OCI-LY3 (cell line): Measurements from ENCODE around the gene ZNF74.
"Not testable (repeated sequence)": the region's sequence is repeated elsewhere in the genome, so short reads cannot be mapped to it uniquely, and the experiment has no call there.

Experiments
- H2AFZ ChIP-seq: fragments of 200-600, 300-600 bp; shearing (Covaris generic); 2 replicates; pipeline ENCODE4 v1.6.0; 2014; ENCODE audit warnings: antibody characterized with exemption, low read depth, low read length
- H3K27ac ChIP-seq: fragments of 200-600, 300-600 bp; sonication (generic); 2 replicates; pipeline ENCODE4 v1.5.1; 2014; ENCODE audit warnings: mild to moderate bottlenecking, low read length, moderate library complexity, mixed read lengths
- H3K27me3 ChIP-seq: fragments of 200-600, 300-600 bp; sonication (generic); 2 replicates; pipeline ENCODE4 v1.6.1; 2014; ENCODE audit warnings: low read depth, low read length, mixed read lengths
- H3K36me3 ChIP-seq: fragments of 200-600, 300-600 bp; sonication (generic); replicated peaks from 2 replicates; pipeline ENCODE3; 2014; ENCODE audit warnings: low read depth, low read length, mixed read lengths
- H3K4me1 ChIP-seq: fragments of 300-600, 200-600 bp; sonication (generic); 2 replicates; pipeline ENCODE4 v1.6.1; 2014; ENCODE audit warnings: low read length, mixed read lengths
- H3K4me2 ChIP-seq: fragments of 200-600, 300-600 bp; sonication (generic); 2 replicates; pipeline ENCODE4 v1.6.1; 2014; ENCODE audit warnings: low read length, mixed read lengths
- H3K4me3 ChIP-seq: fragments of 300-600, 200-600 bp; sonication (generic); 2 replicates; pipeline ENCODE4 v1.5.1; 2014; ENCODE audit warnings: antibody characterized with exemption, mild to moderate bottlenecking, low read length, moderate library complexity
- H3K79me2 ChIP-seq: fragments of 300-600, 200-600 bp; shearing (Covaris generic); 2 replicates; pipeline ENCODE4 v1.6.1; 2014; ENCODE audit warnings: mild to moderate bottlenecking, low read length, mixed read lengths
- H3K9ac ChIP-seq: fragments of 300-600, 200-600 bp; shearing (Covaris generic); 2 replicates; pipeline ENCODE4 v1.6.0; 2014; ENCODE audit warnings: mild to moderate bottlenecking, low read length, moderate library complexity
- H3K9me3 ChIP-seq: fragments of 200-600, 300-600 bp; shearing (Covaris generic); 2 replicates; pipeline ENCODE4 v1.6.1; 2014; ENCODE audit warnings: low read length, mixed read lengths; ENCODE audit not compliant: insufficient read depth
- H4K20me1 ChIP-seq: fragments of 200-600, 300-600 bp; sonication (generic); 2 replicates; pipeline ENCODE4 v1.6.1; 2016; ENCODE audit warnings: low read length, mixed read lengths; ENCODE audit not compliant: insufficient read depth
- CTCF ChIP-seq: fragments of 200-600, 300-600 bp; sonication (generic); IDR thresholded peaks from 2 replicates; pipeline ENCODE4 v1.5.1; 2014; ENCODE audit warnings: antibody characterized with exemption, low read length, low read depth
- EZH2phosphoT487 ChIP-seq: fragments of 200-600 bp; shearing (Covaris generic); IDR thresholded peaks from 2 replicates; pipeline ENCODE4 v1.6.1; 2018; ENCODE audit warnings: antibody characterized with exemption, mixed run types, low read depth

The ZNF74 gene

GRCh38 chr22:20393705-20394476 is at the start of gene ZNF74:
TSS of gene ZNF74 (plus strand) at chr22:20394151. CDS start at chr22:20394629, 478 bp downstream.
- Histone ChIP-seq H3K4me3 (peak within 1 kb of the TSS; percentile 92), H4K20me1 (no peaks in the 10 kb centered on the region), H3K4me2 (peak within 1 kb of the TSS; percentile 99), H3K27me3 (no peaks in the 10 kb centered on the region), H3K79me2 (peaks cover 12% of the 10 kb centered on the region), H2AFZ (peak within 1 kb of the TSS; percentile 94), H3K9ac (peak within 1 kb of the TSS; percentile 84), H3K27ac (no peak within 1 kb of the TSS; the same call in 1 of the 2 replicates), H3K9me3 (no peaks in the 10 kb centered on the region), H3K4me1 (peaks cover 18% of the 10 kb centered on the region), H3K36me3 (peaks cover 6% of the 10 kb centered on the region)
- TF ChIP-seq CTCF (no peak), EZH2phosphoT487 (no peak)

DNA sequence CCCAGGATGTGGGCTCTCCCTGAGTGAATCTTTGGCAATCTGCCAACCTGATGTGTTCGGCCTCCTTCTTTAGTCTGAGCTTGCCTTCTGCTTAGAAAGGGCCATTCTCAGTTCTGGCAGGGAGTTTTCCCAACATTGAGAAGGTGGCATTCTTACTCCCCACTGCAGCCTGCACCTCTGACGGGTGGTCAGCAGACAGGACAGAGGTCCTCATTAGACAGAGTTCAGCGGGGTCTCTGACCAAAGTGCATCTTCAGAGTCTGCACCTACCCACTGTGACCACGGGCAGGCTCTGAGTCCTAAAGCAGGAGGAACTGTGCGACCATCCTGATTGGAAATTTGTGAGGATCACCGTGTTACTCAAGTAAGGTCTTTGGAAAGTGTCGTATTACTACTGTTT is 47.4 kb upstream of the ZNF74 start:
- not testable (repeated sequence) for H3K79me2 ChIP-seq, H3K9ac ChIP-seq, H3K36me3 ChIP-seq, H4K20me1 ChIP-seq, H3K4me2 ChIP-seq, H3K27me3 ChIP-seq, H3K9me3 ChIP-seq, H3K4me3 ChIP-seq, H2AFZ ChIP-seq, H3K4me1 ChIP-seq, H3K27ac ChIP-seq

DNA sequence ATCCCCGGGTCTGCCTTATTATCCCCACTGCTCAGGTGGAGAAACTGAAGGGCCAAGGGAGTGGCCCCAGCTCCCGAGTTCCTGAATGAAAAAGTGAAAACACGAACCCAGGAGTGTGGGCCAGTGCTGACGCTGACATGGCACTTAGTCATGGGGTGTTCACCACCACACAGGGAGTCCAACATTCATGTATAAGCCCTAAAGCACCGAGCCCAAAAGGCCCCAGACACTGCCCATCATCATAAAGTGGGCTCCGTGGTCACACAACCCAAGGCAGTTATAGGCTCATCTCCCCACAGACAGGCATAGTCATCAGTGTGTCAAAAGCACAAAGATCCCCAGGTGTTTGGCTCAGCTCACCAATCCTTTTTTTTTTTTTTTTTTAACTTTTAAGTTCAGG is 41.4 kb upstream of the ZNF74 start:
- not testable (repeated sequence) for H3K27me3 ChIP-seq, H3K27ac ChIP-seq, H2AFZ ChIP-seq, H3K4me3 ChIP-seq, H4K20me1 ChIP-seq, H3K36me3 ChIP-seq, H3K4me1 ChIP-seq, H3K9me3 ChIP-seq, H3K4me2 ChIP-seq, H3K9ac ChIP-seq, H3K79me2 ChIP-seq

GRCh38 chr22:20354238-20354975 is 39.5 kb upstream of the ZNF74 start:
- H3K4me3 ChIP-seq = no peak overlapping the region
- no peak overlapping the region for H3K9ac ChIP-seq
- no peaks in the 10 kb centered on the region for H4K20me1 ChIP-seq
- TF ChIP-seq CTCF (no peak), EZH2phosphoT487 (no peak)
- no peaks in the 10 kb centered on the region for H3K4me1 ChIP-seq
- H3K9me3 ChIP-seq = no peaks in the 10 kb centered on the region
- H3K27me3 ChIP-seq = no peaks in the 10 kb centered on the region
- H3K79me2 ChIP-seq = no peaks in the 10 kb centered on the region
- no peaks in the 10 kb centered on the region for H3K36me3 ChIP-seq
- H2AFZ ChIP-seq = no peak overlapping the region
- H3K4me2 ChIP-seq = no peak overlapping the region
- H3K27ac ChIP-seq = no peak overlapping the region

GRCh38 chr22:20355939-20356636 is 37.9 kb upstream of the ZNF74 start:
- H3K27me3 ChIP-seq, H3K4me1 ChIP-seq, H2AFZ ChIP-seq, H3K36me3 ChIP-seq, H3K27ac ChIP-seq, H3K79me2 ChIP-seq, H3K9me3 ChIP-seq, H3K9ac ChIP-seq, H3K4me3 ChIP-seq, H4K20me1 ChIP-seq, H3K4me2 ChIP-seq: not testable (repeated sequence)

GRCh38 chr22:20356906-20357305 is 37.0 kb upstream of the ZNF74 start:
- not testable (repeated sequence) for H3K27me3 ChIP-seq, H3K4me3 ChIP-seq, H4K20me1 ChIP-seq, H3K9me3 ChIP-seq, H3K79me2 ChIP-seq, H3K36me3 ChIP-seq, H2AFZ ChIP-seq, H3K4me1 ChIP-seq, H3K4me2 ChIP-seq, H3K9ac ChIP-seq, H3K27ac ChIP-seq

- not testable (repeated sequence) for H2AFZ ChIP-seq, H3K36me3 ChIP-seq, H3K27me3 ChIP-seq, H3K79me2 ChIP-seq, H3K27ac ChIP-seq, H3K9me3 ChIP-seq, H4K20me1 ChIP-seq, H3K4me2 ChIP-seq, H3K9ac ChIP-seq, H3K4me1 ChIP-seq, H3K4me3 ChIP-seq
Measured at GRCh38 chr22:20357967-20358366, 36.0 kb upstream of the ZNF74 start.
